ENCODE data around the gene GRM4.

DNA sequence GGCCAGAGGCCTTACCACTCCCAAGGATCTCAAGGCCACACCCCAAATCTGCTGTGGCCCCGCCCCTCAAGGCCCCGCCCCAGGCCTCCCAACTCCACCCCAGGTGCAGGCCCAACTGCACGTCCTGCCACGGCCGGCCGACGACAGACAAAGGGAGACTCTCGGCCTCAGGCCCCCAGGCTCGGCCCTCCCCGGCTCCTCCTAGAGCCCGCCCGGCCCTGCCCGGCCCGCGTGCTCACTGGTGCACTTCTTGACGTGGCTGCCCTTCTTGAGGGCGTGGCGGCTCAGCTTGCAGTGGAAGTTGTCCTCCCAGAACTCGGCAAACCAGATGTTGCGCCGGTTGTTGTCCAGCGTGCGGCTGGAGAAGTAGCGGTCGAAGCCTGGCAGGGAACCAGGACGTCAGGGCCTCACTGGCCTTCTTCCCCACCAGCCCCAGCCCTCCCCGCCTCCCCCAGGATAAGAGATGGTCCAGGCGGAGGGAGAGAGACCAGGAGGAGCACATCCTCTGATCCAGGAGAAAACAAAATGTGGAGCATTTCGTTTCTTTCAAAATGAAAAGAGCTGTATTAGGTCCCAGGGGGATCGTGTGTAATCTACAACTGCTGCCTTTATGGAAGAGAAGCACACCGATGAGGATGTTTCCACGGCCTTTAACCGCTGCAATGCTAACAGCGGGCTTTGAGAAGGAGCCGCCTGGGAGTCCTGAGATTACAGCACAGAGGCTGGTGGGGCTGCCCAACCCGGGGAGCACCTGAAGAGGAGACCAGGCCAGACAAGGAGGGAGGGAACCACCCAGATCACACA lies 89.4 kb downstream of the GRM4 start:
- TF ChIP-seq, protein P1, sequence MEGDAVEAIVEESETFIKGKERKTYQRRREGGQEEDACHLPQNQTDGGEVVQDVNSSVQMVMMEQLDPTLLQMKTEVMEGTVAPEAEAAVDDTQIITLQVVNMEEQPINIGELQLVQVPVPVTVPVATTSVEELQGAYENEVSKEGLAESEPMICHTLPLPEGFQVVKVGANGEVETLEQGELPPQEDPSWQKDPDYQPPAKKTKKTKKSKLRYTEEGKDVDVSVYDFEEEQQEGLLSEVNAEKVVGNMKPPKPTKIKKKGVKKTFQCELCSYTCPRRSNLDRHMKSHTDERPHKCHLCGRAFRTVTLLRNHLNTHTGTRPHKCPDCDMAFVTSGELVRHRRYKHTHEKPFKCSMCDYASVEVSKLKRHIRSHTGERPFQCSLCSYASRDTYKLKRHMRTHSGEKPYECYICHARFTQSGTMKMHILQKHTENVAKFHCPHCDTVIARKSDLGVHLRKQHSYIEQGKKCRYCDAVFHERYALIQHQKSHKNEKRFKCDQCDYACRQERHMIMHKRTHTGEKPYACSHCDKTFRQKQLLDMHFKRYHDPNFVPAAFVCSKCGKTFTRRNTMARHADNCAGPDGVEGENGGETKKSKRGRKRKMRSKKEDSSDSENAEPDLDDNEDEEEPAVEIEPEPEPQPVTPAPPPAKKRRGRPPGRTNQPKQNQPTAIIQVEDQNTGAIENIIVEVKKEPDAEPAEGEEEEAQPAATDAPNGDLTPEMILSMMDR (IDR thresholded peaks at IDR 0.05 in 8 of 11, conservative IDR thresholded peaks at IDR 0.05 in 3 of 11), result no peak
- TF ChIP-seq POLR2A (IDR thresholded peaks at IDR 0.05), result no peak
